ENCODE results near the gene GTPBP10.

The GTPBP10 gene

GRCh38 chr7:90433221-90433620, 86.7 kb downstream of the GTPBP10 start:
- no peak for DNase-seq (ENCODE audit: low read depth)
